Raji (cell line): ENCODE data around the gene KLF1.

Source experiments
- POLR2A ChIP-seq: IDR thresholded peaks from 2 replicates; pipeline ENCODE4 v1.6.1; 2011; ENCODE audit warnings: low read depth, low read length, control low read depth; ENCODE audit not compliant: insufficient read depth

KLF1 gene

GRCh38 chr19:12859546-12859945 lies 27.5 kb downstream of the KLF1 start:
- no peak for TF ChIP-seq POLR2A

GRCh38 chr19:12858041-12858928 lies 28.7 kb downstream of the KLF1 start:
- TF ChIP-seq POLR2A = no peak

- TF ChIP-seq POLR2A = no peak
Measured at GRCh38 chr19:12856653-12857052, 30.3 kb downstream of the KLF1 start.

GRCh38 chr19:12847159-12848139 lies 39.6 kb downstream of the KLF1 start:
- TF ChIP-seq POLR2A = peak; percentile 24; the same call in 1 of the 2 replicates

GRCh38 chr19:12843999-12844732 lies 42.8 kb downstream of the KLF1 start:
- no peak for TF ChIP-seq POLR2A

GRCh38 chr19:12843328-12843727 lies 43.7 kb downstream of the KLF1 start:
- no peak for TF ChIP-seq POLR2A

- TF ChIP-seq POLR2A = no peak
Measured at GRCh38 chr19:12842511-12842910, 44.5 kb downstream of the KLF1 start.

- no peak for TF ChIP-seq POLR2A
Measured at GRCh38 chr19:12841094-12841493, 45.9 kb downstream of the KLF1 start.

- no peak for TF ChIP-seq POLR2A
Measured at GRCh38 chr19:12840091-12841079, 46.6 kb downstream of the KLF1 start.

GRCh38 chr19:12838886-12839756 lies 47.9 kb downstream of the KLF1 start:
- no peak for TF ChIP-seq POLR2A

- TF ChIP-seq POLR2A = peak; percentile 33
Measured at GRCh38 chr19:12838182-12838885, 48.7 kb downstream of the KLF1 start, which contains the start of gene MAST1. MAST1 (plus strand) TSS chr19:12838515; CDS start chr19:12838573, 58 bp downstream.

GRCh38 chr19:12837225-12837624 lies 49.8 kb downstream of the KLF1 start:
- no peak for TF ChIP-seq POLR2A
